Measurements from ENCODE around the gene AS3MT.
"Not testable (repeated sequence)": the region's sequence is repeated elsewhere in the genome, so short reads cannot be mapped to it uniquely, and the experiment has no call there.

AS3MT gene, protein sequence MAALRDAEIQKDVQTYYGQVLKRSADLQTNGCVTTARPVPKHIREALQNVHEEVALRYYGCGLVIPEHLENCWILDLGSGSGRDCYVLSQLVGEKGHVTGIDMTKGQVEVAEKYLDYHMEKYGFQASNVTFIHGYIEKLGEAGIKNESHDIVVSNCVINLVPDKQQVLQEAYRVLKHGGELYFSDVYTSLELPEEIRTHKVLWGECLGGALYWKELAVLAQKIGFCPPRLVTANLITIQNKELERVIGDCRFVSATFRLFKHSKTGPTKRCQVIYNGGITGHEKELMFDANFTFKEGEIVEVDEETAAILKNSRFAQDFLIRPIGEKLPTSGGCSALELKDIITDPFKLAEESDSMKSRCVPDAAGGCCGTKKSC

DNA sequence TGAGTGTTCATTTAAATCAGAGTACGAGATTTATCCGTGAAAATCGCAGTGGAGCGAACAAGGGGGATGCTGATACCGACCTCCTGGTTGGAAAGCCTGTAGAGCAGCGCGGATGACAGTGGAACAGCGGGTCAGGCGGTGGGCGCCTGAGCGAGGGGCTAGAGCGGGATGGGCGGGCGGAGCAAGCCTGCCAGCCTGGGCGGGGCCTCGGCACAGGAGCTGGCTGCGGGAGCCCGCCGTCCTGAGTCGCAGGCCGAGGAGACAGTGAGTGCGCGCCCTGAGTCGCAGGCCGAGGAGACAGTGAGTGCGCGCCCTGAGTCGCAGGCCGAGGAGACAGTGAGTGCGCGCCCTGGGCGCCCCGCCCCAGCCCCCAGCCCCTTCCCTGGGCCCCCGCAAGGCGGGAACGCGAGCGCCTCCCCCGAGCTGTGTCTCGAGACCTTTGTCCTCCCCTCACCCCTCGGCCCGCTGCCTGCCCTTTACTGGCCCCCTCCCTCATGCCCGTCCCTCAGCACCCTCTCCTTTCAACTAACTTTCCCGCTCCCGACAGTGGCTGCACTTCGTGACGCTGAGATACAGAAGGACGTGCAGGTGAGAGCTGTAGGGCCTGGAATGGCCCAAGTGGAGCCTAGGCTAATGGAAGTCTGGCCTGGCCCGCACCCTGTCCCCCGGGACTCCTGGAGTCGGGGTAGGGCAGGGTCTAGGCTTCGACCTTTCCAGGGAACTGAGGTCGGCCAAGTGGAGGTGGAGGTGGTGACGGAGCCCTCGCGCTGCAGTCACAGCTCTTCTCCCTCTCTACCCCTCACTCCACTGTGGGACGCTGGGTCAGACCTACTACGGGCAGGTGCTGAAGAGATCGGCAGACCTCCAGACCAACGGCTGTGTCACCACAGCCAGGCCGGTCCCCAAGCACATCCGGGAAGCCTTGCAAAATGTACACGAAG, at the start of gene AS3MT:
Gene AS3MT, plus strand, starts transcription at position 213 of the 941 bp plus-strand sequence. Its CDS starts 123 bp downstream, at position 336.
- DNase-seq = no peak
- no peak within 1 kb of the TSS for H3K4me3 ChIP-seq (ENCODE audit: low read length)
- H3K79me2 ChIP-seq (ENCODE audit: low read length) = no peaks in the 10 kb centered on the region
- H4K20me1 ChIP-seq (ENCODE audit: insufficient read depth, low read length) = no peaks in the 10 kb centered on the region
- H3K4me2 ChIP-seq (ENCODE audit: low read depth, low read length) = no peak within 1 kb of the TSS
- no peaks in the 10 kb centered on the region for H3K4me1 ChIP-seq (ENCODE audit: low read length)
- H3K9me3 ChIP-seq (replicated peaks; ENCODE audit: insufficient read depth, low read length) = no peaks in the 10 kb centered on the region
- H3F3A ChIP-seq (ENCODE audit: insufficient read depth, low read length) = no peaks in the 10 kb centered on the region
- H3K36me3 ChIP-seq (replicated peaks; ENCODE audit: insufficient read depth, low read length) = no peaks in the 10 kb centered on the region
- H3K27me3 ChIP-seq (replicated peaks; ENCODE audit: insufficient read depth, low read length) = no peaks in the 10 kb centered on the region
- TF ChIP-seq EZH2phosphoT487 (IDR thresholded peaks at IDR 0.05; ENCODE audit: low read length) = no peak
- TF ChIP-seq, protein P1, sequence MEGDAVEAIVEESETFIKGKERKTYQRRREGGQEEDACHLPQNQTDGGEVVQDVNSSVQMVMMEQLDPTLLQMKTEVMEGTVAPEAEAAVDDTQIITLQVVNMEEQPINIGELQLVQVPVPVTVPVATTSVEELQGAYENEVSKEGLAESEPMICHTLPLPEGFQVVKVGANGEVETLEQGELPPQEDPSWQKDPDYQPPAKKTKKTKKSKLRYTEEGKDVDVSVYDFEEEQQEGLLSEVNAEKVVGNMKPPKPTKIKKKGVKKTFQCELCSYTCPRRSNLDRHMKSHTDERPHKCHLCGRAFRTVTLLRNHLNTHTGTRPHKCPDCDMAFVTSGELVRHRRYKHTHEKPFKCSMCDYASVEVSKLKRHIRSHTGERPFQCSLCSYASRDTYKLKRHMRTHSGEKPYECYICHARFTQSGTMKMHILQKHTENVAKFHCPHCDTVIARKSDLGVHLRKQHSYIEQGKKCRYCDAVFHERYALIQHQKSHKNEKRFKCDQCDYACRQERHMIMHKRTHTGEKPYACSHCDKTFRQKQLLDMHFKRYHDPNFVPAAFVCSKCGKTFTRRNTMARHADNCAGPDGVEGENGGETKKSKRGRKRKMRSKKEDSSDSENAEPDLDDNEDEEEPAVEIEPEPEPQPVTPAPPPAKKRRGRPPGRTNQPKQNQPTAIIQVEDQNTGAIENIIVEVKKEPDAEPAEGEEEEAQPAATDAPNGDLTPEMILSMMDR (IDR thresholded peaks at IDR 0.05; ENCODE audit: low read length) = no peak
- no peak for TF ChIP-seq EZH2 (optimal IDR thresholded peaks at IDR 0.05; ENCODE audit: low read depth, low read length)
- H3K9ac ChIP-seq (ENCODE audit: low read length) = no peak within 1 kb of the TSS
- no peak within 1 kb of the TSS for H2AFZ ChIP-seq (ENCODE audit: low read length)
- H3K27ac ChIP-seq (ENCODE audit: low read length) = no peak within 1 kb of the TSS
- no peaks in the 10 kb centered on the region for H3K9me2 ChIP-seq (replicated peaks; ENCODE audit: insufficient read depth, low read length)

DNA sequence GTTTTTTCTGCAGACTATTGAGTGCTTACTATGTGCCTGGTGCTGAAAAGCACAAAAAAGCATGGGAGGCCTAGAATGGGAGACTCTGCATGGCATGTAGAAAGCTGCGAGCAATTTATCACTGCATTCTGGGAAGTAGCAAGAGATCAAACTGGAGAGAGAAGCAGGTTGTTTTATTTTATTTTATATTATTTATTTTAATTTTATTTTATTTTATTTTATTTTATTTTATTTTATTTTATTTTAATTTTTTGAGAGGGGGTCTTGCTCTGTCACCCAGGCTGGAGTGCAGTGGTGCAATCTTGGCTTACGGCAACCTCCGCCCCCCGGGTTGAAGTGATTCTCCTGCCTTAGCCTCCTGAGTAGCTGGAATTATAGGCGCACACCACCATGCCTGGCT, 49.3 kb upstream of the AS3MT start:
- H3K36me3 ChIP-seq (replicated peaks; ENCODE audit: insufficient read depth, low read length); H3K27me3 ChIP-seq (replicated peaks; ENCODE audit: insufficient read depth, low read length); H3K9ac ChIP-seq (ENCODE audit: low read length); H3K4me1 ChIP-seq (ENCODE audit: low read length); H3K4me3 ChIP-seq (ENCODE audit: low read length); H3K79me2 ChIP-seq (ENCODE audit: low read length); H2AFZ ChIP-seq (ENCODE audit: low read length); H4K20me1 ChIP-seq (ENCODE audit: insufficient read depth, low read length); H3K4me2 ChIP-seq (ENCODE audit: low read depth, low read length); H3K9me2 ChIP-seq (replicated peaks; ENCODE audit: insufficient read depth, low read length); H3K9me3 ChIP-seq (replicated peaks; ENCODE audit: insufficient read depth, low read length); H3F3A ChIP-seq (ENCODE audit: insufficient read depth, low read length); DNase-seq; H3K27ac ChIP-seq (ENCODE audit: low read length): not testable (repeated sequence)

DNA sequence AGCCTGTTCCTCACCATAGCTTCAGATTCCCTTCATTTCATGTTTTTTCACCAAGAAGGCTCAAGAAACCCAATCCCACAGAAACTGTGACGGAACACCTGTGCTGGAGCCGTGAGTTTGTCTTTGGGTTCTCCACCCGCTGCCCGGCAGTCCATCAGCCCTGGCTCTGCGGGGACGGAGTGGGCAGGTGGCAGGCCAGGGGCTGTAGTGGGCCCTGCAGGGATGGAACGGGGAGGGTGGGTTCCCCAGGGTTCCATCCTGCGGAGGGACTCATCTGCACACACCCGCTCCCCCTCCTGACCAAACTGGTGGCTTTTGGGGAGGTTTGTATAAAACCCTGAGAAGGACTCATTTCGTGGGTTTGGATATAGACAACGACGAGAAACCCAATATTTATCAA, 47.0 kb upstream of the AS3MT start:
- no peaks in the 10 kb centered on the region for H3K9me3 ChIP-seq (replicated peaks; ENCODE audit: insufficient read depth, low read length)

More for the DNA sequence above, 47.0 kb upstream of the AS3MT start:
- Histone ChIP-seq H3K27me3 (replicated peaks; ENCODE audit: insufficient read depth, low read length) (no peaks in the 10 kb centered on the region), H3K4me2 (ENCODE audit: low read depth, low read length) (no peak overlapping the region), H3K27ac (ENCODE audit: low read length) (no peak overlapping the region), H3K9ac (ENCODE audit: low read length) (no peak overlapping the region), H3K4me3 (ENCODE audit: low read length) (no peak overlapping the region), H3F3A (ENCODE audit: insufficient read depth, low read length) (no peaks in the 10 kb centered on the region), H3K36me3 (replicated peaks; ENCODE audit: insufficient read depth, low read length) (no peaks in the 10 kb centered on the region), H3K9me2 (replicated peaks; ENCODE audit: insufficient read depth, low read length) (no peaks in the 10 kb centered on the region), H3K79me2 (ENCODE audit: low read length) (no peaks in the 10 kb centered on the region), H3K4me1 (ENCODE audit: low read length) (no peaks in the 10 kb centered on the region), H4K20me1 (ENCODE audit: insufficient read depth, low read length) (no peaks in the 10 kb centered on the region), H2AFZ (ENCODE audit: low read length) (no peak overlapping the region)
- TF ChIP-seq EZH2phosphoT487 (IDR thresholded peaks at IDR 0.05; ENCODE audit: low read length) = no peak
- no peak for TF ChIP-seq EZH2 (optimal IDR thresholded peaks at IDR 0.05; ENCODE audit: low read depth, low read length)
- TF ChIP-seq, protein P1 (IDR thresholded peaks at IDR 0.05; ENCODE audit: low read length) = no peak
- no peak for DNase-seq

All from MM.1S (cell line).